Lower leg skin (tissue), 4 donors: ENCODE results near the gene CORO7. TPM values are rescaled to one million over a fixed set of nuclear protein-coding genes. Genes with fewer than 3 reads are reported as not detected.

Experiments
- DNase-seq, 2 donors: peaks; one replicate each; pipeline ENCODE4 v3.0.0-alpha.2; 2019; ENCODE audit warnings: low spot score in 2 of 2
- H3K4me3 ChIP-seq: fragments of 200-600 bp; sonication (generic); 2 replicates; pipeline ENCODE4 v1.5.1; 2017; ENCODE audit warnings: mild to moderate bottlenecking, low read depth; ENCODE audit not compliant: poor library complexity, severe bottlenecking
- CTCF ChIP-seq, 3 donors: fragments of 450-650 bp; IDR thresholded peaks; one replicate each; pipeline ENCODE4 v1.5.1; 2016; ENCODE audit warnings: antibody characterized with exemption in 3 of 3, mild to moderate bottlenecking in 3 of 3, moderate library complexity in 2 of 3
- POLR2A ChIP-seq, 2 donors: fragments of 450-650 bp; IDR thresholded peaks; one replicate each; pipeline ENCODE4 v1.6.1; 2016 to 2017; ENCODE audit warnings: antibody characterized with exemption in 2 of 2, mild to moderate bottlenecking in 1 of 2, moderate library complexity in 1 of 2
- WGBS, 2 donors: methylation state at CpG; one replicate each; pipeline ENCODE4 v1.1.5; 2018; 5-methylcytosine and 5-hydroxymethylcytosine counted together
- intact Hi-C: fragments of 100-400 bp; cut with DNase I; formaldehyde crosslinking; loops from one replicate; pipeline ENCODE4 v1.15.0; 2023; ENCODE audit warnings: low total_unique reads
- total RNA-seq, 4 donors: library from RNA; depleted of rRNA; stranded (reverse); fragments of >200 nt; gene quantifications; one replicate each; pipeline ENCODE4 v1.1.0, GENCODE V29; 2016

CORO7 gene
- total RNA-seq, 4 donors from 2014 or later, result 18.4 to 39.0 (median 22.7) TPM

- DNase-seq, result no peak
- intact Hi-C loops, result no loop called here
- no peak overlapping the region for H3K4me3 ChIP-seq
- 78 to 85% methylated on average over 16 of the region's 19 CpGs for WGBS, 2 donors
- TF ChIP-seq CTCF (IDR thresholded peaks at IDR 0.05) (no peak), POLR2A (IDR thresholded peaks at IDR 0.05) (no peak)
Observed at GRCh38 chr16:4321286-4322120, 94.9 kb downstream of the CORO7 start.

GRCh38 chr16:4320571-4321137 is 95.7 kb downstream of the CORO7 start:
- no peak overlapping the region for H3K4me3 ChIP-seq

GRCh38 chr16:4319454-4320421 is 96.7 kb downstream of the CORO7 start:
- no peak for TF ChIP-seq CTCF (IDR thresholded peaks at IDR 0.05)
- TF ChIP-seq POLR2A (IDR thresholded peaks at IDR 0.05), result no peak
- no peak for DNase-seq
- no peak overlapping the region for H3K4me3 ChIP-seq
- intact Hi-C loops, result no loop called here
- WGBS, 2 donors, result 32 to 43% methylated on average over 25 to 36 of the region's 37 CpGs

More at GRCh38 chr16:4320571-4321137, 95.7 kb downstream of the CORO7 start:
- DNase-seq, result no peak
- 36 to 42% methylated on average over 16 of the region's 16 CpGs for WGBS, 2 donors
- intact Hi-C loops, result no loop called here
- TF ChIP-seq CTCF (IDR thresholded peaks at IDR 0.05) (no peak), POLR2A (IDR thresholded peaks at IDR 0.05) (no peak)

GRCh38 chr16:4318967-4319366 is 97.4 kb downstream of the CORO7 start:
- WGBS, 2 donors, result 63 to 83% methylated on average over 5 of the region's 5 CpGs
- TF ChIP-seq CTCF (IDR thresholded peaks at IDR 0.05), result no peak
- TF ChIP-seq POLR2A (IDR thresholded peaks at IDR 0.05), result no peak
- no peak overlapping the region for H3K4me3 ChIP-seq
- intact Hi-C loops, result no loop called here
- DNase-seq, result no peak

GRCh38 chr16:4318451-4318910 is 97.9 kb downstream of the CORO7 start:
- 46 to 56% methylated on average over 13 of the region's 13 CpGs for WGBS, 2 donors
- no peak overlapping the region for H3K4me3 ChIP-seq
- intact Hi-C loops, result no loop called here
- TF ChIP-seq POLR2A (IDR thresholded peaks at IDR 0.05) (no peak), CTCF (IDR thresholded peaks at IDR 0.05) (no peak)
- no peak for DNase-seq
